Fibroblast of skin of abdomen (primary cell): ENCODE data around the gene SEMA6B.

Source experiments
- DNase-seq: peaks from one replicate; pipeline ENCODE4 v3.0.0-alpha.2; 2013

SEMA6B gene

DNA sequence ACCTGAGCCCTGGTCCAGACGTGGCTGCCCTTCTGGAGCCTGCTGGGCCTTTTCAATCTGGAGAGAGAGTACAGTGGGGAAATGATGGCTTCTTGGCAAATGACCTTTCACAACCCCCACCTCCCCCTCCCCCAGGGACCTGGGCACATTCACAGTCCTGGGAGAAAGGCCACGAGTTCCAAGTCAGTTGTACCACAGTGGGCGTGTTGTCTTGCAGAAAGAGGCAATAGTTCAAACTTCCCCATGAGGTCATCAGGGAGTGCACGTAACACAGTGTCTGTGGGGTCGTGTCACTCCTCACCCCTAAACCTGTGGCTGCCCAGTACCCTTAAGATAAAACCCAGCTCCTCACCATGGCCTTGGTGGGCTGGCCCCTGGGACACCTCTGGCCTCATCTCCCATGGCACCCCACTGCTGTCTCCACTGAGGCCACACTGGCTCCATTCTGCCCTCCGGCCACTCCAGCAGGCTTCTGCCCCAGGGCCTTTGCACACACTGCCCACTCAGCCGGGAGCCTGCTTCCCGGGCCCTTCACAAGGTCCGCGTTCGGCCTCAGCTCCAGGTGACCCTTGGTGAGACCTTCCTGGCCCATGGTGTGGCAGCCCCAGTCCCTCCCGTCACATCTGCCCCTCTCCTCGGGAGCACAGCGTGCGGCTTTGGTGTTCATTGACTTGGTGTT is 54.5 kb downstream of the SEMA6B start:
- DNase-seq, result no peak

DNA sequence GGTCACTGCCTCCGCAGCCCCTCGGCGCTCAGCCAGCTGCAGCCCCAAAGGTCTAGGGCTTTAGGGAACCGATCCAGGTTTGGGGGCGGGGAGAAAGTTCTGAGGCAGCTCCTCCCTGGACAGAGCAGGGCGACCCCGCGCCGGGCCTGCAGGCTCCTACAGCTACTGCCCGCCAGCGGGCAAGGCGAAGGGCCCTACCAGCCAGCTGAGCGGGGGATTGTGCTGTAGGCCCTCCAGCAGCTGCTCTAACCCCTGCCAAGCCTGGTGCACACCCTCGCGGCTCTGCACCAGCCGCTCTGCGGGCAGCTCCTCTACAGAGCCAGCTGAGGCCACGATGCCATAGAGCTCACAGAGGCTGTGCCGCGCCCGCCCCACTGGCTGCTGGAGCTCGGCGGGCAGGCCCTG is 55.2 kb downstream of the SEMA6B start:
- no peak for DNase-seq

DNA sequence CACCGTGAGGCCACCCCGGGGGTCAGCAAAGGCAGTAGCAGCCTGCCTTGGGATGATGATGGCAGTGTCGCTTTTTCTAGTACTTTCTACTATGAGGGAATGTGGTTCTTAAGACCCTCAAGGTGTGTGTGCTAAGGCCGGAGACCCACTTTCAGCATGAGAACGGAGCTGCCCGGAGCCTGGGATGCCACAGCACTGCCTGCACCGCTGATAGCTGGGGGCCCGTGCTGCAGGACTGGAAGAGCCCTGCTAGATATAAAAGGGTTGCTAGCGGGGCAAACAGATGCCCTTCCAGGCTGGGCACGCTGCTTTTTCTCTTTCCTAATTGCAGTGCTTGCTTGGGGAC is 55.7 kb downstream of the SEMA6B start:
- no peak for DNase-seq

DNA sequence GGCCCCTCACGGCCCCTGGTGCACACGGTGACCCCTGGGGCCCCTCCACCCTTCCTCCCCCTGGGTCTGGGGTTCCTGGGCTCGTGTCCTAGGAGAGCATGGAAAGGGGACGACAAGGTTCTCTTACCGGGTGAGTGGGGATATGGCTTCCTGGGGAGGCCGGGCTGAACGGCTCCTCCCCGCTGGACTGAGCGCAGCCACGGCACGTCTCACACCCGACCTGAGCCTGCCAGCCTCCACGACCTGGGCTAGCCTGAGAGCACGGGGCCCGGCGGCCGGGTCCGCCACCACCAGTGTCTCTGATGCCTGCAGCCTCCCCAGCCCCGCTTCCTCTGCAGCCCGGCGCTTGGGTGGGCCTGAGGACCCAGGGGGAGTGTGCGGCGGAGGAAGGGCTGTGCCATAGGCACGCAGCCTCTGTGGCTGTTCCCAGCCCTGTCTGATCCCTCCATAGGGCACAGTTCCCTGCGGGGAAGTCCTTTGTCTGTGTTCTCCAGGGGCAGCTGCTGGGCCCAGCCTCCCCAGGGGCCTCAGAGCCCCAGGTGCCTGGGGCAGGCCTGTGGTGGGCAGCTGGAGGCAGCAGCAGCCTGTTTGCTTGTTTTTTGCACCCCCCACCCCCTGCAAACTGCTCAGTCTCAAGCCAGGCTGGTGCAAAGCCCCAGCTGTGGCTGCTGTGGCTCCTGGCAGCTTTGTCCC is 56.2 kb downstream of the SEMA6B start:
- no peak for DNase-seq

DNA sequence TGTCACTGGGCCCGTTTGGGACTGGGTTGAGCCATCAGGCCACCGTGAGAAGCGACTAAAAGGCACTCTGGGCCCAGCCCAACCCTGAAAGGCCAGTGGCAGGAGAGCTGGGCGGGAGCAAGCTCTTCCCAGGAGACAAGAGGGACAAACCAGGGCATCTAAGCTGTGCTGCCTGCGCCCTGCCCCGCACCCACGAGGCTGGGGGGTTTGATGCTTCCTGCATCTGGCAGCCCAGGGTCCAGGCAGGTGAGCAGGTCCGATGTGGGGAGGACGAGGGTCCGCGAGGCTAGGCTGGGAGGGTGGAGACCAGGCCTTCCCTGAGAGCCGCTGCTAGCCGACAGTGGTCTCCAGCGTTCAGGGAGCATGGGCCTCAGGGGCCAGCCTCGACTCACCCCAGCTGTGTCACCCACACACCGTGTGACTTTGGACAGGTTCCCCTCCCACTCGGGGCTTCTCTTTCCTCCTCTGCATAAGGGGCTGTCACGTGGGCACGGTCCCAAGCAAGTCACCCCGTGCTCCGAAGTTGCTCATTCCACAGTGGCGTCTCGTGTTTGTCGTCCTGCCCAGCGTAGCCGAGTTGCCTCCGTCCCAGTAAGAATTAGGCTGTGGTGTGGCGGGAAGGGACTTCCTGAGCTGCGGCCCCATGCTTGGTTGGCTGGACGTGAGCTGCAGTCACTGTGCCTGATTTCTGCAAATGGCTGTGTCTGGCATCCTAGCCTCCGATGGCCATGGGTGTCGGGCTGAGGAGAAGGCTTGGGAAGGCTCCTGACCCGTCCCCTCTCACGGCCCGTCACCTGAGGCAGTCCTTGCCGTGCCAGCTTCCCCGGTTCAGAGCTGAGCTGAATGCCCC is 57.0 kb downstream of the SEMA6B start:
- DNase-seq, result no peak

DNA sequence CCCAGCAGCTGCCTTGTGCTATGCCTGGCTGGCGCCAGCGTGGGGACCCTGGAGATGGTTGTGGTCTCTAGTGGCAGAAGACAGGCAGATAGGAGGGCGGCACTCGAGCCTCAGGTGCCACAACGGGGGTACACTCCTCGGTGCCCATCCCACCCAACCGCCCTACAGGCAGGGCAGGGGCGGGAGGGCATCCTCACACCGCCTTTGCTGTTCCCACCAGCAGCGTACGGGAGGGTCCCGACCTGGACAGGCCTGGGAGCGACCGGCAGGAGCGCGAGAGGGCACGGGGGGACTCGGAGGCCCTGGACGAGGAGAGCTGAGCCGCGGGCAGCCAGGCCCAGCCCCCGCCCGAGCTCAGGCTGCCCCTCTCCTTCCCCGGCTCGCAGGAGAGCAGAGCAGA is 57.8 kb downstream of the SEMA6B start:
- DNase-seq, result no peak

DNA sequence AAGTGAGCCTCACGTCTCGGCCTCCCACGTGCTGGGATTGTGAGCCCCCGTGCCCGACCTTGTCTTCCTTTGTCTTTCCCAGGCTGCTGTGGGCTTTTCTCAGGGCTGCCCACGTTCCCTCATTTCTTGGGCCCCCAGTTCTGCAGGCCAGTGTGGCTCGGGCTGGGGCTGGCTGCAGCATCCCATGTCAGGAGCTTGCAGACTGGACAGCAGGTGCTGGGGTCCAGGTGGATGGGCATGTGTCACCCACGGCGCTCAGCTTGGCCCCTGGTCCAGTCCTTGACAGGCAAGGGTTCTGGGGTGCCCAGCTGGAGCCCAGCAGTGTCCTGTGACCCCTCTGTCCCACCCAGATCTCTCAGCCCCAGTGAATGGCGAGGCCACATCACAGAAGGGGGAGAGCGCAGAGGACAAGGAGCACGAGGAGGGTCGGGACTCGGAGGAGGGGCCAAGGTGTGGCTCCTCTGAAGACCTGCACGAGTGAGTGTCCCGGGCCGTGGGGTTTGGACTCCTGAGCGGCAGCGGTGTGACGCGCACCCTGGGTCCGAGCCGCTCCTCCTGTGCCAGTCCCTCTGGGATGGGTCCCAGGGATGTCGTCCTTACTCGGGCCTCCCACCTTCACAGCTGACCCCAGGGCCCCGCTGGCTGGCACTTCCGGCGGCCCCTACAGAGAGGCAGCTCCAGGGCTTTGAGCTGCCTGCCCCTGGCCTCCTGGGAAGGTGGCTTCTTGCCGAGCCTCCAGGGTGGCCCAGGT is 58.5 kb downstream of the SEMA6B start:
- no peak for DNase-seq

DNA sequence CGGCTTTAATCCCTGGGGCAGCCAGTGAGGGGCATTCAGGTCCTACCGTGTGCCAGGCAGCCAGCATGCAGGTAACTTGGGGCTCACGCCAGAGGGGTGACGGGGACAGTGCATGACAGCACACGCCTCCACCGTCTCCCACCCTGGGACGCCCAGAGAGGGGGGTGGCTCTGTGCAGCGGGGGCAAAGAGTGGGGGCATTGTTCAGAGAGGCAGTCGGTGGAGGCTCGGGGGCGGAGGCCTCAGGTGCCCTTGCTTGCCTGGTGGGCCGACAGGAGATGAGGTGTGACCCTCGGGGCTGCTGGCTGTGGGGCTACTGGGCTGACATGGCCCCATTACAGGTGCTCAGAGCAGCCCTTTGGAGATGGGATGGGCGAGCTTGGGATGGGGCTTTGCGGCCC is 59.6 kb downstream of the SEMA6B start:
- DNase-seq, result no peak

DNA sequence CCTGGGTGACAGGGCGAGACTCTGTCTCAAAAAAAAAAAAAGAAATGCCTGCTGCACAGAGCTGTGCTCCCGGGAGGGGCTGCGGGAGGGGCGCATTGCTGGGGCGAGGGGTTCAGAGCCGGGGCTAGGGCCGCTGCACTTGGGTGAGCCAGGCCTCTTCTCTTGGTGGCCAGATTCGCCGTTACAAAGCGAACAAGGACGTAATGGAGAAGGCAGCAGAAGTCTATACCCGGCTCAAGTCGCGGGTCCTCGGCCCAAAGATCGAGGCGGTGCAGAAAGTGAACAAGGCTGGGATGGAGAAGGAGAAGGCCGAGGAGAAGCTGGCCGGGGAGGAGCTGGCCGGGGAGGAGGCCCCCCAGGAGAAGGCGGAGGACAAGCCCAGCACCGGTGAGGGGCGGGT is 60.2 kb downstream of the SEMA6B start:
- no peak for DNase-seq

DNA sequence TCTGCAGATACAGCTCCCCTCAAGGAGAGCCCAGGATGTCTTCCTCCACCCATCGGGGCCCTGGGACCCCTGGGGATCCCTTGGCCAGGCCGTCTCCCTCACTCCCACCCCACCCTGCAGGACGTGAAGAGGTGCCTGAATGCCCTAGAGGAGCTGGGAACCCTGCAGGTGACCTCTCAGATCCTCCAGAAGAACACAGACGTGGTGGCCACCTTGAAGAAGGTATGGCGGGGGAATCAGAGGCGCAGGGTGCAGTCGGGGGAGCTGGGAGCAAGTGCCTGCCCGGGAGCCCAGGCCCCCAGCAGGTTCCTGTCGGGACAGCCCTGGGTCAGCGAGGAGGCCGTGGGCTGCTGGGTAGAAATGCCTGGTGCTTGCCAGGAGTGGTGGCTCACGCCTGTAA is 60.8 kb downstream of the SEMA6B start:
- DNase-seq, result no peak

DNA sequence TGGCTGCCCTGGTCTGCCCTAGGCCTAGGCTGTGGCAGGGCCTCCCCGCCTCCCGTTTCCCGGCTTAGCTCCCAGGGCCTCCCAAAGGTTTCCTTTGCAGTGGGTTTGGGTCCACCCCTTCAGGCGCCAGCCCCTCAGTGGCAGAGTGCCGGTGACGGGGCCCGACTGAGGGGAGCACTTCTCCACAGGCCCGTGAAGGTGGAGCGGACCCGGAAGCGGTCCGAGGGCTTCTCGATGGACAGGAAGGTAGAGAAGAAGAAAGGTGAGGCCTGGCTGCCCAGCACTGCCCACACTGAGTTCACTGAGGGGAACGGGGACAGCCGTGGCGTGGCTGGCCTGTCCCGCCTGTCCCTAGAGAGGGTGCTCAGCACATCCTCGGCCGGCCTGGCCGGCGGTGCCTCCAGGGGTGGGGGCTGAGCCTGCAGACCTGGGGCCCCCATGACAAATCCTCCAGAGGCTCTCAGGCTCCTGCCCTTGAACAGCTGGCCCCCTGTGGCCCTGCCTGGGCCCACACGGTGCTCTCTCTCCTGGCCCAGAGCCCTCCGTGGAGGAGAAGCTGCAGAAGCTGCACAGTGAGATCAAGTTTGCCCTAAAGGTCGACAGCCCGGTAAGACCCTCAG is 61.6 kb downstream of the SEMA6B start:
- no peak for DNase-seq

DNA sequence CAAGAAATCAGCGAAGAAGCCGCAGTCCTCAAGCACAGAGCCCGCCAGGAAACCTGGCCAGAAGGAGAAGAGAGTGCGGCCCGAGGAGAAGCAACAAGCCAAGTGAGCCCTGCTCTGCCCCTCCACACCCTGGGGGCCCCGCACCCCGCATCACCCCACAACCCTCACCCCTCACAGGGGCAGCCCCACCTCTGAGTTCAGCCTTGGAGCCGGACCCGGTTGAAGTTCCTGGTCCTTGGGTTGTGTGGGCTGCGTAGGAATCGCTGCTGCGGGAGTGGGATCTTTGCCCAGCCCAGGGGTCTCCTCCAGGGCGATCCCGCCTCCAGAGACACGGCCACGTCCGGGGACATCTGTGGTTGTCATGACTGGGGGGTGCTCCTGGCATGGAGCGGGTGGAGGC is 63.2 kb downstream of the SEMA6B start:
- DNase-seq, result no peak

DNA sequence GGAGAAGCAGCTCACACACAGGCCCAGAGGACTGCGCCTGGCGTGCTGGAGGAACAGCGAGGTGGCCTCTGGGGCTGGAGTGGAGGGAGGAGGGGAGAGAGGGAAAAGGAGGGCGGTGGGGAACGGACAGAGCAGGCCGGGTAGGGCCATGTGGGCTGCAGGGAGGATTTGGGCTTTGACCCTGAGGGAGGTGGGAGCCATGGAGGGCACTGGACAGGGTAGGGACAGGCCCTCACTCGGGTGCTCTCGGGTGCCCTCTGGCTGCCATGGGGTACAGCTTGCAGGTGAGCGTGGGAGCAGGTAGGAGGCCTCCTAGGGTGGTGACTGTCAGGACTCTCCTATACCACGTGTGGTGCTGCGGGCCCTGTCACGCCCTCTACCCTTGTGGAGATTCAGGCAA is 64.0 kb downstream of the SEMA6B start:
- no peak for DNase-seq

DNA sequence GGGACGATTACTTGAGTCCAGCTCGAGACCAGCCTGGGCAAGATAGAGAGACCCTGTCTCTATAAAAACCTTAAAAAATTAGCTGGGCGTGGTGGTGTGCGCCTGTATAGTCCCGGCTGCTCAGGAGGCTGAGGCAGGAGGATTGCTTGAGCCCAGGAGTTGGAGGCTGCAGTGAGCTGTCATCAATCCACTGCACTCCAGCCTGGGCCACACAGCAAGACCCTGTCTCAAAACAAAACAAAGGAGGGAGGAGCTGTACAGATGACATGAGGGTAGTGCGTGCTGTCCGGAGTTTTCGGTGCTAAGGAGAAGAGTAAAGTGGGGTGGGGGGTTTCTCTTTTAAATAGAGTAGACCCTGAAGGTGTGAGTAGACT is 64.8 kb downstream of the SEMA6B start:
- no peak for DNase-seq

DNA sequence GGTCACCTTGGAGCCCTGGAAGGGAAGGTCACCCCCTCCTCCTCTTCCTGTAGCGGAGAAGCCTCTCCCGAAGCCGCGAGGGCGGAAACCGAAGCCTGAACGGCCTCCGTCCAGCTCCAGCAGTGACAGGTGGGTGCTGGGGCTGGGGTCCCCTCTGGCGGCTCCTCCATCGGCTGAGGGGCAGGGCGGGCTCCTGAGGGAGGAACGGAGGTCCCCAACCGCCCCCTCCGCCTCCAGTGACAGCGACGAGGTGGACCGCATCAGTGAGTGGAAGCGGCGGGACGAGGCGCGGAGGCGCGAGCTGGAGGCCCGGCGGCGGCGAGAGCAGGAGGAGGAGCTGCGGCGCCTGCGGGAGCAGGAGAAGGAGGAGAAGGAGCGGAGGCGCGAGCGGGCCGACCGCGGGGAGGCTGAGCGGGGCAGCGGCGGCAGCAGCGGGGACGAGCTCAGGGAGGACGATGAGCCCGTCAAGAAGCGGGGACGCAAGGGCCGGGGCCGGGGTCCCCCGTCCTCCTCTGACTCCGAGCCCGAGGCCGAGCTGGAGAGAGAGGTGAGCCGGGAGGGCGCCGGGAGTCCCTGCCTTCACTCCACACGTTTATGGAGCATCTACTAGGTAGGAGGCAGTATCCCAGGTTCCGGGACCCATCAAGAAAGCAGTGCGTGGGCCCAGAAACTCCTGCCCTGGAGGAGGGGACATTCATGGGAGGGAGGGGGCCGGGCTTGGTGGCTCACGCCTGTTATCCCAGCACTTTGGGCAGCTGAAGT is 65.4 kb downstream of the SEMA6B start:
- DNase-seq, result no peak

DNA sequence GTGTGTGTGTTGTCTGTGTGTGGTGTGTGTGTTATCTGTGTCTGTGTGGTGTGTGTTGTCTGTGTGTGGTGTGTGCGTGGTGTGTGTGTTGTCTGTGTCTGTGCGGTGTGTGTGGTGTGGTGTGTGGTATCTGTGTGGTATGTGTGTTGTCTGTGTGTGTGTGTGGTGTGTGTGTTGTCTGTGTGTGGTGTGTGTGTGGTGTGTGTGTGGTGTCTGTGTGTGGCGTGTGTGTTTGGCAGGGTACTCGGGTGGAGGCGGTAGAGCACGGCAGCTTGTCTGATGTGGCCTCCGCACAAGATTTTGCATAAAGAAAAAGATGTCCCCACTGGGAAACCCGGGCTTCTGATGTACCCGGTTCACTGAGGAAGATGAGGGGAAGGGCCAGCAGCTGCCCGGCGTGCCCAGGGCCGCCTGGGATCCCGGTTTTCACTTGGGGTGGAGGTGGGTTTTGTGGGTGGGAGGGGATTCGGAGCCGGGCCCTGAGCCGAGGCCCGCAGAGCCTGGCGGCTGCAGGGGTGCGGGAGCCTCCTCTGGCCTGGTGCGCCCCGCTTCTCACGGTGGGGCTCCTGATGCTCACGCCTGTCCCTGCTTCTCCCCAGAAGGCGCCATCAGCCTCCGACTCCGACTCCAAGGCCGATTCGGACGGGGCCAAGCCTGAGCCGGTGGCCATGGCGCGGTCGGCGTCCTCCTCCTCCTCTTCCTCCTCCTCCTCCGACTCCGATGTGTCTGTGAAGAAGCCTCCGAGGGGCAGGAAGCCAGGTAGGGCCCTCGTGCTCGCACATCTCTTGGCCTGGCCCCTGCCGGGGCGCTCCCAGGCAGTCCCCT is 66.2 kb downstream of the SEMA6B start:
- no peak for DNase-seq
